HG03060 (cell line): ENCODE results near the gene SLC25A42.

Source experiments
- ATAC-seq: cut with Tn5 transposase; IDR thresholded peaks from one replicate; pipeline ENCODE4 v1.9.1; 2021; ENCODE audit warnings: low read depth, moderate number of reproducible peaks; ENCODE audit not compliant: unreplicated experiment

SLC25A42 gene

DNA sequence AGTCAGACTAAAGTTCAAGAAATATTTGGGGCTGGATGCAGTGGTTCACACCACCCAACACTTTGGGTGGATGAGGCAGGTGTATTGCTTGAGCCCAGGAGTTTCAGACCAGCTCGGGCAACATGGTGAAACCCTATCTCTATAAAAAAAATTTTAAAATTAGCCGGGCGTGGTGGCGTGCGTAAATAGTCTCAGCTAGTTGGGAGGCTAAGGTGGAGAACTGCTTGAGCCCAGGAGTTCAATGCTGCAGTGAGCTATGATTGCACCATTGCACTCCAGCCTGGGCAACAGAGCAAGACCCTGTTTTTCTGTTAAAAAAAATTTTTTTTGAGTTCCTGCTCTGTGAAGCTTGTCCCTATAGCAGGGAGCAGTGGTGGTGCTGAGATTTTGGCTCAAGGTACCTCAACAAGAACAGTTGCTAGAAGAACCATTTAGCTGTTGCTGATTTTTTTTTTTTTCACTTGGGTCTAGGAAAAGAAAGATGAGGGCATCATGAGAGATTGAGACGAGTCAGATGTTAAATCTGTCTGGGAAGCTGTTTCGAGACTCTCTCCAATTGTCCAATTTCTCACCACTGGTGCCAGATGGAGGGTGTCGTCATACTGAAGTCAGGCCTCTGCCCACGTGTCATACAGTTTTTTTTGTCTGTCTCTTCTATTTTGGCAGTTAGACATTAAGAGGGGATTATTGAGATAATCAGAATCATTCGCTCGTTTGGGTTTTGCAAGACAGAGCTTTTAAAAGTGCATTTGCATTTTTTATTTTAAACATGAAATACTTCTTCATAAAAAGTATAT lies 3.7 kb downstream of the SLC25A42 start:
- ATAC-seq, result no peak

DNA sequence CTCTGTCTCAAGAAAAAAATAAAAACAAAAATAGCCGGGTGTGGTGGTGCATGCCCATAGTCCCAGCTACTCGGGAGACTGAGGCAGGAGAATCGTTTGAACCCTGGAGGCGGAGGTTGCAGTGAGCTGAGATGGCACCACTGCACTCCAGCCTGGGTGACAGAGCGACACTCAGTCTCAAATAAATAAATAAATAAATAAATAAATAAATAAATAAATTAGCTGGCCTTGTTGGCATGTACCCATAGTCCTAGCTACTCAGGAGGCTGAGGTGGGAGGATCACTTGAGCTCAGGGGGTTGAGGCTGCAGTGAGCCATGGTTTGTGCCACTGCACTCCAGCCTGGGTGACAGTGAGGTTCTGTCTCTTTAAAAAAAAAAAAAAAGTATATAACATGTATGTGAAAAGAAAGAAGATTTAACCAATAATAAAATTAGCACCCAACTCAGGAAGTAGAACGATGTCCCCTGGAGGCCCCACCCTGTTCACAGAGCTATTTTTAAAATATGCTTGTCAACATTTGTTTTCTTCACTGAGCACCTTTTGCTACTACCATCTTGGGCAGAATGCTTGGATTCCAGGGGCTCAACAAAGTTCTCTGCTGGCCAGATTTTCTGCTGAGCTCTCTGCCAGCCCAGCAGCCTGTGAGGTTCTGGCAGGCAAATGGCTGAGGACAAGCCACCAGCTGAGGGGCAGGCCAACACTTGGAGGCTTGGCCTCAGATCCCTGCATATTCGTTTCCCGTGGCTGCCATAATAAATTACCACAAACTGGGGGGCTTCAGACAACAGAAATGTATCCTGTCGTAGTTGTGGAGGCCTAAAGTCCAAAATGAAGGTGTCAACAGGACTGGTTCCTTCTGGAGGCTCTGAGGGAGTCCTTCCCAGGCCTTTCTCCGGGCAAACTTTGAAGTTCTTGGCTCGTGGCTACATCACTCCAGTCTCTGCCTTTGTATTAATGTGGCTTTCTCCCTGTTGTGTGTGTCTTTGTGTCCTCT lies 5.2 kb downstream of the SLC25A42 start:
- no peak for ATAC-seq

DNA sequence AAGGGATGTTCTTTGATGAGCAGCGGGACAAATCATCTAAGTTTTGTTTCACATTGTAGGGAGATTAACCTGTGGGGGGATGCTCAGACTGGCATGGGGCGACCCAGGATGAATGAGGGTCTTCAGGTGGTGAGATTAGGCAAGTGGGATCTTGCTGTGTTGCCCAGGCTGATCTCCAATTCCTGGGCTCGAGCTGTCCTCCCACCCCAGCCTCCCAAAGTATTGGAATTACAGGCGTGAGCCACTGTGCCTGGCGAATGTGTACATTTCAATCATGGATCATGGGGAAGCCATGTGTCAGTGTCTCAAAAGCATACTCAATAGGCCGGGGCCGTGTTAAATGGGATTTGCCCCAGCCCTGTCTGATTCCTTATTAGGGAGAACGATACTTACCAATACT lies 8.1 kb downstream of the SLC25A42 start:
- ATAC-seq, result no peak

DNA sequence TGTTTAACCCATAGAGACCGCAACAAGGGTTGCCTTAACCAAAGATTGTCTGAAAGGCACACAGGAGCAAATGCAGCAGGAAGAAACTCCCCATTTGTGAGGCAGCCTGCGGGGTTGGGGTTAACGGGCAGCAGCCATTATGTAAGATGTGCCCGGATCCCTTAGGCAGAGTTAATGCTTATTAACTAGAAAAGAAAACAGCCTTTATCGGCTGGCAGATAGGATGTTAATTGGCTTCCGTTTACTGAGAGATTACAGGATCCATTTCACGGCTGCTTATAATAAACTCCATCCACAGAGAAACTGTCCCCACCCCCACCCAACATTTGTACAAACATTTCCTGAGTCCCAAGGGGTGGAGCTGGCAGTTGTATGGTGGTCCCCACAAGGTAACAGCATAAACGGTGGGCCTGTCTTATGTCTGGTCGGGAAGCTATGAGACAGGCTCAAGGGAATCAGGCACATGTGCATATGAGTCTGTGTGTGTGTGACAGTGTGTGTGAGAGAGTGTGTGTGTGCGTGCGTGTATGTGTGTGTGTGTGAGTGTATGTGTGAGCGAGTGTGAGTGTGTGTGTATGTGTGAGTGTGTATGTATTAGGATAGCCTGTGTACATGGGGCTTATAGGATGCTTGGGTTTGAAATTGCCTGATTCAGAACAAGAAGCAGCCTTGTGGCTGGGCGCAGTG lies 10.5 kb downstream of the SLC25A42 start:
- ATAC-seq, result no peak

DNA sequence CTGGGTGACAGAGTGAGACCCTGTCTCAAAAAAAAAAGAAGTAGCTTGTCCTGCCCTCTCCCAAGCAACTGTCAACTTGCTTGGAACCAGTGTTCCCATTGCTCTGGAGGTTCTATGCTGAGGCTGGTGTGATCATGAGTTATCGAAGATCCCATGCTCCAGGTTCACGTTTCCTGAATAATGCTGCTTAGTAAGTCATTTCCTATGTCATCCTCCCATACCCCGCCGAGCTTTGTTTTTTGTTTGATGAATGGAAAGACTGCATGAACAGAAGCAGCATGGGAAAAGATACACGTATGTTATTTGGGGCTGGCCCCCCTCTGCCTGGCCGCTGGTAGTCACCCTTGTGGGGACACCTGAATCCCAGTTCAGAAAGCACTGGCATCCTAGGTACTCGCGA lies 11.3 kb downstream of the SLC25A42 start:
- no peak for ATAC-seq

DNA sequence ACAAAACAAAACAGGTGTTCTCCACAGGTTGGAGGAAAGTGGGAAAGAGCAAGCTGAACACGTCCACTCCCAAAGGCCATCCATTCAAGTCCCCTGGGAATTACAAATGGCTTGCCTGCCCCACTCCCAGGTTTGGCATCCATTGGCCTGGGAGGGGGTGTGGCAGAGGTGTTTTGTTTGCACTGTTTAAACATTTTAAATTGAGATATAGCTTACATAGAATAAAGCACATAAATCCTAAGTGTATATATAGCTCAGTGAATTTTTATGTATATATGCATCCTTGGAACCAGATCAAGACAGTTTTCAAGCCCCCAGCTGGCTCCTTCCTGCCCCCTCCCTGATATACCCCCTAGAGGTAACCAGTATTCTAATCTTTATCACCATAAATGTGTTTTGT lies 12.7 kb downstream of the SLC25A42 start:
- no peak for ATAC-seq

DNA sequence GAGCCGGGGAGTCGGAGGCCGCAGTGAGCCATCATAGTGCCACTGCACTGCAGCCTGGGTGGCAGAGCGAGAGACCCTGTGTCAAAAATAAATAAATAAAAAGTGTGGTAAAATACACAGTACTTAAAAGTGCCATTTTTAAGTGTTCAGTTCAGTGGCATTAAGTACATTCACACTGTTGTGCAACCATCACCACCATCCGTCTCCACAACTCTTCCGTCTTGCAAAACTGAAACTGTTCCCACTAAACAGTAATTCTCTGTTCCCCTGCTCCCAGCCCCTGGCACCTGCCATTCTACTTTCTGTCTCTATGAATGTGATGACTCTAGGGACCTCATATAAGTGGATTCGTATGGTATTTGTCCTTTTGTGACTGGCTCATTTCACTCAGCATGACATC lies 13.3 kb downstream of the SLC25A42 start:
- ATAC-seq, result no peak

DNA sequence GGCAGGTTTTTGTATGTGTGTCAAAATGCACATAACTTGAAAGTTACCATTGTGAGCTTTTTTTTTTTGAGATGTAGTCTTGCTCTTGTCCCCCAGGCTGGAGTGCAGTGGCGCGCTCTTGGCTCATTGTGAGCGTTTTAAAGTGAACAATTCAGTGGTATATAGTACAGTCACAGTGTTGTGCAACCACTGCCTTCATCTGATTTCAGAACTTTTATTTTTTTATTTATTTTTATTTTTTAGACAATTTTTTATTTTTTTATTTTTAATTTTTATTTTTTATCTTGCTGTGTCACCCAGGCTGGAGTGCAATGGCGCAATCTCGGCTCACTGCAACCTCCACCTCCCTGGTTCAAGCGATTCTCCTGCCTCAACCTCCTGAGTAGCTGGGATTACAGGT lies 15.0 kb downstream of the SLC25A42 start:
- ATAC-seq, result no peak

DNA sequence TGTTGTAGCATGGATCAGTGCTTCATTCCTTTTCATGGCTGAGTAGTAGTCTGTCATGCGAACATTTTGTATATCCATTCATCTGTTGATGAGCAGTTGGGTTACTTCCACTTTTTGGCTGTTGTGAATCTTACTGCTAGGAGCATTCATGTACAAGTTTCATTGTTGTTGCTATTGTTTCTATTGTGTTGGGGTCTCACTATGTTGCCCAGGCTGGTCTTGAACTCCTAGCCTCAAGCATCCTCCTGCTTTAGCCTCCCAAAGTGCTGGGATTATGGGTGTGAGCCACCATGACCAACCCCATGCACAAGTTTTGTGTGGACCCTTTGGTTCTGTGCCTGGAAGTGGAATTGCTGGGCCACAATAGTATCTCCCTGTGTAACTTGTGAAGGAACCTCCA lies 15.8 kb downstream of the SLC25A42 start:
- ATAC-seq, result no peak

DNA sequence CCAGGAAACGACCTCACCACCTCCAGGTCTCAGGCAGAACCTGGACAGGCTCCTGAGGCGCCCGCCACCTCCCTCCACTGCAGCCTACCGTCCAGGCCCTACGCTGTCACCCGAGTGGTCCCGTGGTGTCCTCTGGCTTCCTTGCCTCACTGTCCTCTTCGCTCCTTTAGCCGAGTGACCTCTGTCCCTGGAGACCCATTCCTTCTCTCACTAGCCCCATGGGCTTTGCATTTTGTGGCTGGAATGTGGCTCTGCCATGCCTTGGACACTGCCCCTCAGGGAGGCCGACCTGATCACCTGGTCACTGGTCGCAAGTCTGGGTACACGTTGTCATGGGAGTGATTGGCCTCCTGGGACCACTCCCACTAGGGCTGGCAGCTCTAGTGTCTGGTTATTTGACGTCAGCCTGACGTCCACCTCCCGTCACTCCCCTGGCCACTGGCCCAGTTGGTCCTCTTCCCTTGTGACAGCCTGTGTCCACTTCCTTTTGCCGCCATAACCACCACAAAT lies 17.9 kb downstream of the SLC25A42 start:
- ATAC-seq, result no peak

DNA sequence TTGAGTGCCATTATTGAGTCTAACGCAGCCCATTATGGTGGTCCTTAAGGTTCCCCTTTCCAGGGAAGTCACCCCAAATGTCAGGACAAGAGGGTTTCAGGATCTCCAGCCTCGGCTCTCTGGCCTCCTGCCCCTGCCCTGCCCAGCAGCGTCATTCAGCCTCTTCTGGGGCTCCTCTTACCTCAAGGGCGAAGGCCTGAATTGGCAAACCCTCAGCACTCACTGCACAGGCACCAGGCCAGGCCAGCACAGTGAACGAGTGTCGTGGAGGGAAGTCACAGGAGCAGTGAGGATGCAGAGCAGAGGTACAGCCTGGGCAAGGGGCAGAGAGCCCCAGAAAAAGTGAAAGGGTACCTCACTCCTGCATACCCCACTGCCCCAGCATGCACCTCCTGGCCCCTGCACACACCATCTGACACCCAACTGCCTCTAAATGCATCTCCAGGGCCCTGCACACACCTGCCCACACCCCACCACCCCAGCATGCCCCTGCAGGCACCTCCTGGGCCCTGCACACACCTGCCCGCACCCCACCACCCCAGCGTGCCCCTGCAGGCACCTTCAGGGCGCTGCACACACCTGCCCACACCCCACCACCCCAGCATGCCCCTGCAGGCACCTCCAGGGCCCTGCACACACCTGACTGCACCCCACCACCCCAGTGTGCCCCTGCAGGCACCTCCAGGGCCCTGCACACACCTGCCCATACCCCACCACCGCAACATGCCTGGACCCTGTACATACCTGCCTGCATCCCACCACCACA lies 19.8 kb downstream of the SLC25A42 start:
- ATAC-seq, result no peak

DNA sequence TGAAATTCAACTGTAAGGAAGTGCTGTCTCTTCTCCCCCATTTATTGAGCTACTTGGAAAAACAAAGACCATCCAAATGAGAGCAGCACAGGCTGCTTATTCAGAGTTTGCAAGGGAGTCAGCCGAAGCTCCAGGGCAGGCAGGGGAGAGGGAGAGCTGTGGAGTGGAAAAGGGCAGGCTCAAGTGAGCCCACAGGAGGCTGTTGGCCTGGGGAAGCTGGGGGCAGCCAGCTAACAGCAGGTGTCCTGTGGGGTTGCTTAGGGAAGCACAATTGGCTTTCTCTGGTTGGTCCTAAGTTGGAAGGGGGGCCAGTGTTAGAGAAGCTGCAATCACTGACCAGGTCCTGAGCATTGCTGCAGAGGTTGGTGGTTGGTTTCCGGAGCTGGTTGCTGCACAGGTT lies 23.9 kb downstream of the SLC25A42 start:
- no peak for ATAC-seq

DNA sequence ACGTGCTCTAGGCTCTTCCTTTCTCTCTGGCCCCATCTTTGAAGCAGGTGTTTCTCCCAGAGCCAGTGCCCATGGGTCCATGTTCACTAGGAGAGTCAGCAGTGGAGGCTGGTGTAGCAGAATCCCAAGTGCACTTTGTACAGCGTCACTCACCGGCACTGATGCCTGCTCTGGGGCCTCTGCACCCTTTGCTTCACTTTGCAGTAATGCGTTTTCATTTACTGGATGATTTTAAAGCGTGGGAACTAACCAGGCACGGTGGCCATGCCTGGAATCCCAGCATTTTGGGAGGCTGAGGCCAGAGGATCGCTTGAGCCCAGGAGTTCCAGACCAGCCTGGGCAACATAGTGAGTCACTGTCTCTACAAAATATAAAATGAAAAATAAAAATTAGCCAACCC lies 30.7 kb downstream of the SLC25A42 start:
- no peak for ATAC-seq

DNA sequence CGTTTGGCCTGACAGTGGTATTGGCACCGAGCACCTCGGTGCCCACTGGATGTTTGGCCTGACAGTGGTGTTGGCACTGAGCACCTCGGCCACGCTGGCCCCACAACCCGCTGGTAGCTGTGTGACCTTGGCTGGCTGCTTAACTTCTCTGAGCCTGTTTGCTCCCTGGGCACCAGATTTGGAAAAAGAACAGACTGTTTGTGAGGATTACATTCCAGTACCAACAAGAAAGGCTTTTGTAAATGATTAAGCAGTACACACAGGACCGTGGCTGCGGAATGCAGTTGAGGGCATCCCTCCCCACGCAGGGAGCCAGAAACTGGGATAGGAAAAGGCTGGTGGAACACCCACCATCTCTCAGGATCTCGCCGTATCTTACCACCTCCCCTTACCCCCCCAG lies 31.9 kb downstream of the SLC25A42 start:
- ATAC-seq, result no peak

DNA sequence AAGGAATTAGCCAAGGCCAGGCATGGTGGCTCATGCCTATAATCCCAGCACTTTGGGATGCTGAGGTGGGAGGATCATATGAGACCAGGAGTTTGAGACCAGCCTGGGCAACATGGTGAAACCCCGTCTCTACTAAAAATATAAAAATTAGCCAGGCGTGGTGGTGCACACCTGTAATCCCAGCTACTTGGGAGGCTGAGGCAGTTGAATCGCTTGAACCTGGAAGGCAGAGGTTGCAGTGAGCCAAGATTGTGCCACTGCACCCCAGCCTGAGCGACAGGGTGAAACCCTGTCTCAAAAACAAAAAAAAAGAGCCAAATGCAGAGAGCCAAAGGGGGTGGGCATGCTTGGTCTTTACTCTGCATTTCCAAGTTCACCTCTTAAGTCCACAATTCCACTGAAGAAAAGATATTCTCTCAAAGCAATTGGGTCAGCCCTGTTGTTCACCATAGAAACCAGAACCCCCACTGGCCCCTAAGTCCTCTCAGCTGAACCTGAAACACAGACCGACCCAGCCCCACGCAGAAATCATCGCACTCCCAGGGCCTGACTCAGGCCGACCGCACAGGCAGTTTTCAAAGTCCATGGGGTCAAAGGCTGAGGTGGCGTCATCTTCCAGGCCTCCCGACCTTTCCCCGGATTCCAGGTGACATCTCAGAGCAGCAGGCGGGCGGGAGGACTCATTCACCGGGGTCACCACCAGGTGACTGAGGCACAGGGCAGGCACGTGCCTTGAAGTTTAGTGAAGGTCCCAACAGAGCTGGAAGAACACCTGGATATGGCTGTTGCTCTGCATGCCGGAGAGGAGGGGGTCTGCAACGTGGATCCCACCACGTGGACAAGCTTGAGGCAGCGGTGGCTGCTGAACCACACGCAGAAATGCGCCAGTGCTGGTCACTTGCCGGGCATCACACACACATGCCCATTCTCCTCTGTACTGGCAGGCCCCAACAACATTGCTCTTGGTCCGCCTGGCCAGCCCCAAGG lies 33.1 kb downstream of the SLC25A42 start:
- no peak for ATAC-seq

DNA sequence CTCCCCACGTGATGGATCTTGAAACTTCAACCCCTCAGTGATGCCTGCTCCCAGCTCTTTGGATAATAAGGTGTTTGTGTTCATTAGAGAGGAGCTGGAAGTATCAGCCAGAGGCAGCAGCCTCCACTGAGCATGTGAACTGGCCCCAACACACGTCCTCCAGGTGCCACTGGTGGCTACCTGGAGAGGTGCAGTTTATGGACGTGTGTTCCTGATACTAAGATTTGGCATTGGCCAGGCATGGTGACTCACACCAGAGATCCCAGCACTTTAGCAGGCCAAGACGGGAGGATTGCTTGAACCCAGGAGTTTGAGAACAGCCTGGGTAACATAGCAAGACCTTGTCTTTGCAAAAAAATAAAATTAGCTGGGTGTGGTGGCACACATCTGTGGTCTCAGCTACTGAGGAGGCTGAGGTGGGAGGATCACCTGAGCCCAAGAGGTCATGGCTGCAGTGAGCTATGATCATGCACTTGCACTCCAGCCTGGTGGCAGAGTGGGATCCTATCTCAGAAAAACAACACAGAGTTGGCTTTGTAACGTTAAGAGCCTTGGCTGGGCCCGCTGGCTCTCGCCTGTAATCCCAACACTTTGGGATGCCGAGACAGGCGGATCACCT lies 34.4 kb downstream of the SLC25A42 start:
- no peak for ATAC-seq

DNA sequence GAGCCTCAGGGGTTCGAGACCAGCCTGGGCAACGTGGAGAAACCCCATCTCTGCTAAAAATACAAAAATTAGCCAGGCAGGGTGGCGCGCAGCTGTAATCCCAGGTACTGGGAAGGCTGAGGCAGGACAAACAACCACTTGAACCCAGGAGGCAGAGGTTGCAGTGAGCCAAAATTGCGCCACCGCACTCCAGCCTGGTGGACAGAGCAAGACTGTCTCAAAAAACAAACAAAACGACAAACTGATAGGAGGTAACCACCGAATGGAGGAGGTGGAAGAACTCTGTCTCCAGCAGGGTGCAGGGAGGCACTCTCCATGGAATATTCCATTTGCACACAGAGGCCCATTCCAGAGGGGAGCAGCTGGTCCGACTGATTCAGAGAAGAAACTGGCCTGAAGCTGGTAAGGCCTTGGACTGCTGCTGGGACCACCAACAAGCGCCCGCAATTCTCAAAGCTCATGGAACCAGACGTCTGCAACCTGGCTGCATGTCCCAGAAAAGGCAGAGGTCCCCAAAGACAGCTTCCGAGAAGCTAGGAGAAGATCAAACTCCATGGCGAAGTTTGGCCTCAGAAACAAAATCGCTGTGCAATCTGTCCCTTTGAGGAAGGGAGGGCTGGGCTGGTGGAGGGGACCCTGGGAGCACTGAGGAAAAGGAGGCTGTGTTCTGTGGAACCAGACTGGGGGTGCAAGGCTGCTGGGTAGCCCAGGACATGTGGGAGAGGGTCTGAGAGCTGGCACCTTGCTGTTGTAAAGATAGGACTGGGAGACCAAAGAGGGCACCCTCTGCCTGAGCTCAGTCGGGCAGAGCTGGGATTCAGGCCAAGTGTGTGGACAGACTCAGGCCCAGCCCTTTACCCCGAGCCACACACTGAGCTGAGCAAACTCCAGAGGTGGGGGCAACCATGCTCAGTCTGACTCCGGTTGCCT lies 35.2 kb downstream of the SLC25A42 start:
- ATAC-seq, result no peak
